Measurements from ENCODE around the gene CEP78.
A peak's percentile ranks its signal among the peaks of the same experiment; 100 is the strongest.

The CEP78 gene

GRCh38 chr9:78311075-78311474 lies 75.2 kb downstream of the CEP78 start:
- DNase-seq: no peak

DNA sequence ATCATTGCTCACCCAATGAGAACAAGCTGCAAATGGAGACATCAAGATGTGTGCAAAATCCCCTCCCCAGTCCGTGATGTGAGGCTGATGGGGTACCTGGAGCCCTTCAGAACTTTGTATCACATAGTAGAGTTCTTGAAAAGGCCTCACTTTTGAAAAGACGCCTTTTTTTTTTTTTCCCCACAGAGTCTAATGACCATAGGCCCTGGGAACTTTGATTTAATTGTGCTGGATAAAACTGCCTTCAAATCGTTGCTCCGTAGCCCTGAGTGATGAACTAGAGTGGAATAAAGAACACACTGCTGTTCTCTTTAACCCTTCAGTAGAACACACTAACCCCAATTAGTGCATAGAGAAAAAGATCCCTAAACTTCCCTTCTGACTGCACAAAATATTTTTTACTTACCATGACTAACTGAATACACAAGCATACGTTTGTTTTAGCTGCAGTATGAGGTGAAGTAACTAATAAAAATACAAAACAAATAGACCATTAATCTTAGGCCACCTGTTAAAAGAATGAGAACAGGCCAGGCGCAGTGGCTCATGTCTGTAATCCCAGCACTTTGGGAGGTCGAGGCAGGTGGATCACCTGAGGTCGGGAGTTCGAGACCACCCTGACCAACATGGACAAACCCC lies 76.1 kb downstream of the CEP78 start:
- DNase-seq: no peak

- no peak for DNase-seq
Measured at GRCh38 chr9:78314550-78314949, 78.7 kb downstream of the CEP78 start.

DNA sequence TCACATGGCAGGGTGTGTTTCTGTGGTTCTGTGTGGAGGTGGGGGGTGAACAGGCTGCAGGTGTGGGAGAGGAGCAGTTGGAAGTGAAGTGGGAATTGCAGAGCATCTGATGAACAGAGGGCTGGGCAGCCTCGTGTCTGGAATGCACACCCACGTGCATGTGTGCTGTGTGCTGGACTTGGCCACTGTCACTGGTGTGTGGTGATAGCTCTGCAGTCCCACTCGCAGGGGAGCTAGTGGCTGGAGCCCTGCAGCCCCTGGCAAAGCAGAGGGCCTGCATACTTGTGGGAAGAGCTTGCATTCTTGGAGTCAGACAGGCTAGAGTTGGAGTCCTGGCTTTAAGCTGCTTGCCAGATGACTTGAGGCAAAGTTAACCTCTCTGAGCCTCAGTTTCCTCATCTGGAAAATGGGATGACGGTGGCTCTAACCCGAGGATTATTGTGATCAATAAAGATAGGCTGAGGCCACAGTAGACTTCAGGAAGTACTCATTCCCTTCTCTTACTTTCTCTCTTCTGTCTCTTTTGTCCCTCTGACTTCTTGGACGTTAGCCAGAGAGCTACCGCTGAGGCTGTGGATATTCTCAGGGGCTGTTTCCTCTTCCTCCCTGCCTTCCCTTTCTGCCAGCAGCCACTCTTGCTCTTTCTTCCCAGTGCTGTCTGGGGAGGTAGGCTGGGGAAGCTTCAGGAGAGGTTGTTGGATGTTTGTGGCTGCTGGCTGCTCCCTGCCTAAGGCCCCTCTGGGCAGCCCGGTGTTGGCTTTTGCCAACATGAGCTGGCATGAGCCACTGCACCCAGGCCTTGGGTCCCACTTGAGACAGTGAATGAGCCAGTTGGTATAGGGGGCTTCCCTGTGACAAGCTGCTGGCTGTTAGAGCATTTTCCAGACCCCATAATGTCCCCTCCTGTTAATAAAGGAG lies 79.3 kb downstream of the CEP78 start:
- peak; percentile 72 for DNase-seq

DNA sequence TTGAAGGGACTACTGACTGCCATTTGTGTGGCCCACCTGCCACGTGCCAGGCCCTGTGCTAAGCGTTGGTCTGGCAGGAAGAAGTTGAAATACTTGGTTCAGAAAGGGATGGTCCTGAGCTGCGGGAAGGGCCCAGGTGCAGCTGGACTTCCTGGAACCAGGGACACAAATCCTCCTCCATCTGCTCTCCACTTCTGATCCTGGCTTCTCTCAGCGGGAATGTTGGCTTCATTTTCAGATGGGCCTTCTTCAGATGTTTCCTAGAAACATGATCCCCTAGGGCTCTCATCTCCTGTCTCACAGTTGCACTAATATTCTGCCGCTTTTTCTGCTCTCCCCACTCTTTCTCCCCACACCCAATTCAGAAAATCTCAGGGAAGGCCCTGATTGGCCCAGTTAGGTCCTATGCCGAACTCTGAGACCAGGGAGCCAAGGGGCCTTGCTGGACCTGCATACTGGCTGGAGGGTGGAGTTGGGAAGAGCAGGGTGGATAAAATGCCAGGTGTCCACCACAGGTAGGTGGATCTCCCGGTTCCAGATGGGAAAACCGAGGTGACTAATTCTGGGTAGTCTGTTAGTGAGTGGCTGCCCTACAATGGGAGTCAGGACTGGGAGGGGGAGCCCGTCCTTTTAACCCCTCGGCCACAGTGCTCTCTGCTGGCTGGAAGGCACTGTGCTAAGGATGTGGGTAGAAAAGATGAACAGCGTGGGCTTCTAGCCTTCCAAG lies 80.5 kb downstream of the CEP78 start:
- DNase-seq: no peak

- no peak for DNase-seq
Measured at GRCh38 chr9:78319197-78320029, 83.5 kb downstream of the CEP78 start.

DNA sequence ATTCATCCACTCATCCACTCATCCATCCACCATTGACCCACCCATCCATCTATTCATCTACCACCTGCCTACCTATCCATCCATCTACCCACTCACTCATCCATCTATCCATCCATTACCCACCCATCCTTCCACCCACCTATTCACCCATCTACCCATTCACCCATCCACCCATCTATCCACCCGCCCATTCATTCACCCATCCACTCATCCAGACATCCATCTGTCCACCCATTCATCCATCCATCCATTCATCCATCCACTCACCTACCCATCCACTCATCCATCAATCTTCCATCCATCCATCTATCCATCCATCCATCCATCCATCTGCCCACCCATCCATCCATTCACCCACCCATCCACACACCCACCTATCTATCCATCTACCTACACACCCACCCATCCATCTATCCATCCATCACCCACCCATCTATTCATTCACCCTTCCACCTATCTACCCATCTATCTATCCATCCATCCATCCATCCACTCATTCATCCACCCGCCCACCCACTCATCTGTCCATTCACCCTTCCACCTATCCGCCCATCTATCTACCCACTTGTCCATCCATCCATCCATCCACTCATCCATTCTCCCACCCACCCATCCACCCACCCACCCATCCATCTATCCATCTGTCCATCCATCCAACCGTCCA lies 84.3 kb downstream of the CEP78 start:
- no peak for DNase-seq

GRCh38 chr9:78320875-78321496 lies 85.1 kb downstream of the CEP78 start:
- no peak for DNase-seq

- DNase-seq: no peak
Measured at GRCh38 chr9:78321505-78321904, 85.6 kb downstream of the CEP78 start.

DNA sequence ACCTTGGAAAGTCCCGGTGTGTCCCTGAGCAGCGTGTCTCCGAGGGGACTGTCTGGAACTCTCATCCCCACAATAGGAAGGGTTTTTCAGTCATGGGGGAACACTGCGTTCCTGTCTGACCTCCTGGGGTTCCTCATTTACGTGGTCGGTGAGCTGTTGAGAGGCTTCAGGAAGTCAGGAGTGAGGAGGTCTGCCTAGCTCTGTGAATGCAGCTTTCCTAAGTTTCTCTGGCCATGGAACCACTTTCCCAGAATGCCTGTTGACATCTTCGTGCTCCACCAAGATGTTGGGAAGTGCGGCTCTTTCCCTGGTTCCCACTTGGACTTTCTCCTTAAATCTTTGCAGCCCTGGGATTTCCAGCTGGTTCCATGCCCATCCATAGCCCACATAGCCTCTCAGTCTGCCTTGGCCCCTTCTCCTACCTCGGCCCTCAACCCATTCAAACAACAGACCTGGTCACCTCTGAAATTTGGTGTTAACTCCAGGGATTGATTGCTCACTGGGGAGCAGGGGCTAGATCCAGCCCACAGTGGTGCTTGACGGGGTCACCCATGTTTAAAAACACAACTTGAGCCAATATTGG lies 88.3 kb downstream of the CEP78 start:
- no peak for DNase-seq

GRCh38 chr9:78324682-78325081 lies 88.8 kb downstream of the CEP78 start:
- DNase-seq: no peak

DNA sequence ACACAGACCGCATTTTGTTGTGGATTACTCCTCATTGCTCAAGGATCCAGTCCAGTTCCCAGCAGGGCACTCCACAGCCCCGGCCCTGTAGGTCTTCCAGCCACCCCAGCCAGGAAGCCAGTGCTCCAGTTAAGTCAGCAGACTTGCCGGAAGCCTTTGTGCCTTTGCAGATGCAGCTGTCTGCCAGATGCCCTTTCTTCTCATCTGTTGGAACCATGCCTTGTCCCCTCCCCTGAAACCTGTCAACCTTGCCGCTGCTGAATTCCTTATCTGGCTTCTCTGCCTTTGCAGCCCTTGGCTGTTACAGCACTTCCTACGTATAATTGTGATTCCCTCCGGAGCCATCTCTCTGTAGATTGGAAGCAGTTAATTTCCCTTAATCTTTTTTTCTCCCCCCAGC lies 89.5 kb downstream of the CEP78 start:
- DNase-seq: peak; percentile 63

GRCh38 chr9:78325846-78326360 lies 90.0 kb downstream of the CEP78 start:
- DNase-seq: no peak

- DNase-seq: peak; percentile 28
Measured at GRCh38 chr9:78326564-78326963, 90.7 kb downstream of the CEP78 start.

Data from fibroblast of skin of abdomen (primary cell).